ENCODE results near the gene DEPDC5. TPM values are rescaled to one million over a fixed set of nuclear protein-coding genes. Genes with fewer than 3 reads are reported as not detected.

Gene DEPDC5
- total RNA-seq, 1 experiment from 2014 or later: 28.1 TPM

GRCh38 chr22:31952094-31952401 lies 198.2 kb downstream of the DEPDC5 start:
- peaks cover 21% of the 10 kb centered on the region for H3K4me1 ChIP-seq (replicated peaks; ENCODE audit: insufficient read depth)
- no peak for DNase-seq
- no peak overlapping the region for H2AFZ ChIP-seq
- intact Hi-C loops (cut with micrococcal nuclease; ENCODE audit: unreplicated experiment): no loop called here
- H3K4me2 ChIP-seq: no peak overlapping the region
- no peaks in the 10 kb centered on the region for H3K9me2 ChIP-seq (ENCODE audit: insufficient read depth)
- H3K36me3 ChIP-seq (ENCODE audit: low read depth): peaks cover 31% of the 10 kb centered on the region
- TF ChIP-seq CTCF (conservative IDR thresholded peaks at IDR 0.05): no peak
- TF ChIP-seq EZH2 (IDR thresholded peaks at IDR 0.05; ENCODE audit: low read depth): no peak
- ChIA-PET POLR2A (ENCODE audit: unreplicated experiment) (no interaction called here), CTCF (no interaction called here)
- H3K9me3 ChIP-seq (ENCODE audit: insufficient read depth, low read depth): no peaks in the 10 kb centered on the region
- H3K4me3 ChIP-seq: no peak overlapping the region
- H4K20me1 ChIP-seq (ENCODE audit: insufficient read depth): peaks cover 19% of the 10 kb centered on the region
- peak overlapping the region; percentile 33 for H3K27ac ChIP-seq
- peaks cover 38% of the 10 kb centered on the region; the same call in 1 of the 2 replicates for H3F3A ChIP-seq (ENCODE audit: insufficient read depth, low read depth)
- no peaks in the 10 kb centered on the region for H3K27me3 ChIP-seq (ENCODE audit: insufficient read depth, low read depth)
- no TSS peak for BruUV-seq (replicated peaks)
- peaks cover 81% of the 10 kb centered on the region for H3K79me2 ChIP-seq (ENCODE audit: low read depth)

GRCh38 chr22:31952472-31952871 lies 198.7 kb downstream of the DEPDC5 start:
- POLR2A ChIA-PET (ENCODE audit: unreplicated experiment): no interaction called here
- H3K4me3 ChIP-seq: no peak overlapping the region
- no TSS peak for BruUV-seq (replicated peaks)

GRCh38 chr22:31953261-31953660 lies 199.4 kb downstream of the DEPDC5 start:
- H3K9me2 ChIP-seq (ENCODE audit: insufficient read depth): no peaks in the 10 kb centered on the region
- H3K27me3 ChIP-seq (ENCODE audit: insufficient read depth, low read depth): no peaks in the 10 kb centered on the region
- H3K36me3 ChIP-seq (ENCODE audit: low read depth): peaks cover 23% of the 10 kb centered on the region
- no TSS peak for BruUV-seq (replicated peaks)
- H3K4me3 ChIP-seq: no peak overlapping the region
- no peak overlapping the region for H2AFZ ChIP-seq
- no peak overlapping the region for H3K4me2 ChIP-seq
- H3F3A ChIP-seq (ENCODE audit: insufficient read depth, low read depth): peaks cover 42% of the 10 kb centered on the region; the same call in 1 of the 2 replicates
- peaks cover 20% of the 10 kb centered on the region for H3K4me1 ChIP-seq (replicated peaks; ENCODE audit: insufficient read depth)
- no peak for TF ChIP-seq EZH2 (IDR thresholded peaks at IDR 0.05; ENCODE audit: low read depth)
- no peak for TF ChIP-seq CTCF (conservative IDR thresholded peaks at IDR 0.05)
- H3K79me2 ChIP-seq (ENCODE audit: low read depth): peaks cover 69% of the 10 kb centered on the region
- CTCF ChIA-PET: no interaction called here
- POLR2A ChIA-PET (ENCODE audit: unreplicated experiment): no interaction called here
- no peaks in the 10 kb centered on the region for H3K9me3 ChIP-seq (ENCODE audit: insufficient read depth, low read depth)
- no peak overlapping the region for H3K27ac ChIP-seq
- intact Hi-C loops (cut with micrococcal nuclease; ENCODE audit: unreplicated experiment): no loop called here
- H4K20me1 ChIP-seq (ENCODE audit: insufficient read depth): peaks cover 19% of the 10 kb centered on the region
- DNase-seq: no peak

More at GRCh38 chr22:31952472-31952871, 198.7 kb downstream of the DEPDC5 start:
- TF ChIP-seq EZH2 (IDR thresholded peaks at IDR 0.05; ENCODE audit: low read depth) (no peak), CTCF (conservative IDR thresholded peaks at IDR 0.05) (no peak)
- Histone ChIP-seq H3K4me2 (no peak overlapping the region), H3F3A (ENCODE audit: insufficient read depth, low read depth) (peaks cover 41% of the 10 kb centered on the region; the same call in 1 of the 2 replicates), H3K27ac (peak overlapping the region; percentile 33; the same call in 1 of the 2 replicates), H3K79me2 (ENCODE audit: low read depth) (peaks cover 77% of the 10 kb centered on the region), H3K27me3 (ENCODE audit: insufficient read depth, low read depth) (no peaks in the 10 kb centered on the region), H3K9me2 (ENCODE audit: insufficient read depth) (no peaks in the 10 kb centered on the region), H3K9me3 (ENCODE audit: insufficient read depth, low read depth) (no peaks in the 10 kb centered on the region), H3K36me3 (ENCODE audit: low read depth) (peaks cover 29% of the 10 kb centered on the region), H3K4me1 (replicated peaks; ENCODE audit: insufficient read depth) (peaks cover 20% of the 10 kb centered on the region), H4K20me1 (ENCODE audit: insufficient read depth) (peaks cover 19% of the 10 kb centered on the region), H2AFZ (no peak overlapping the region)
- intact Hi-C loops (cut with micrococcal nuclease; ENCODE audit: unreplicated experiment): no loop called here
- peak in 1 of 2 experiments; percentile 74 for DNase-seq
- CTCF ChIA-PET: no interaction called here

All from PC-9 (cell line).